GM19372 (cell line): ENCODE measurements around the gene DUSP2.

ENCODE experiments used
- ATAC-seq: cut with Tn5 transposase; IDR thresholded peaks from one replicate; pipeline ENCODE4 v1.9.1; 2021; ENCODE audit warnings: mild to moderate bottlenecking, low read depth, moderate library complexity; ENCODE audit not compliant: unreplicated experiment

DUSP2 gene

GRCh38 chr2:96116879-96117533, 28.2 kb downstream of the DUSP2 start:
- ATAC-seq = peak; percentile 57

- ATAC-seq = peak; percentile 57
Observed at GRCh38 chr2:96116424-96116878, 28.8 kb downstream of the DUSP2 start, which contains the start of gene ADRA2B. Gene ADRA2B (minus strand): TSS chr2:96116571. CDS start chr2:96116149, 422 bp downstream.

- ATAC-seq = no peak
Observed at GRCh38 chr2:96115631-96116423, 29.4 kb downstream of the DUSP2 start.

GRCh38 chr2:96114903-96115581, 30.2 kb downstream of the DUSP2 start:
- ATAC-seq = no peak

- no peak for ATAC-seq
Observed at GRCh38 chr2:96114546-96114902, 30.7 kb downstream of the DUSP2 start.

- no peak for ATAC-seq
Observed at GRCh38 chr2:96113951-96114350, 31.3 kb downstream of the DUSP2 start.

GRCh38 chr2:96113367-96113677, 31.9 kb downstream of the DUSP2 start:
- ATAC-seq = no peak

GRCh38 chr2:96112501-96113366, 32.5 kb downstream of the DUSP2 start:
- ATAC-seq = no peak

- no peak for ATAC-seq
Observed at GRCh38 chr2:96111823-96112500, 33.3 kb downstream of the DUSP2 start.

- ATAC-seq = no peak
Observed at GRCh38 chr2:96111257-96111640, 34.0 kb downstream of the DUSP2 start.

GRCh38 chr2:96110621-96111256, 34.5 kb downstream of the DUSP2 start:
- ATAC-seq = no peak

GRCh38 chr2:96109931-96110511, 35.2 kb downstream of the DUSP2 start:
- ATAC-seq = no peak

- ATAC-seq = no peak
Observed at GRCh38 chr2:96109361-96109680, 35.9 kb downstream of the DUSP2 start.

- ATAC-seq = no peak
Observed at GRCh38 chr2:96108541-96109360, 36.5 kb downstream of the DUSP2 start.

GRCh38 chr2:96108151-96108540, 37.1 kb downstream of the DUSP2 start:
- ATAC-seq = no peak

- no peak for ATAC-seq
Observed at GRCh38 chr2:96107708-96108065, 37.6 kb downstream of the DUSP2 start.

GRCh38 chr2:96106991-96107707, 38.1 kb downstream of the DUSP2 start:
- ATAC-seq = no peak
